CD4-positive, alpha-beta T cell (primary cell): Measurements from ENCODE around the gene SRPRB. TPM values are rescaled to one million over a fixed set of nuclear protein-coding genes. Genes with fewer than 3 reads are reported as not detected.
A peak's percentile ranks its signal among the peaks of the same experiment; 100 is the strongest.

Experiments used
- ATAC-seq: fragments of 200-7000 bp; cut with Tn5 transposase; one replicate; pipeline ENCODE4 v1.10.0; 2022; ENCODE audit warnings: mild to moderate bottlenecking; ENCODE audit not compliant: poor library complexity
- CTCF ChIA-PET: fragments of 350-600 bp; sonication (Branson Sonifier 250); formaldehyde crosslinking; loops from one replicate; lab custom pipeline; 2021; ENCODE audit warnings: antibody characterized with exemption, inconsistent platforms; lab: Charles Lee
- POLR2A ChIA-PET: fragments of 350-600 bp; sonication (Branson Sonifier 250); formaldehyde crosslinking; loops from one replicate; lab custom pipeline; 2021; ENCODE audit warnings: antibody characterized with exemption, inconsistent platforms; lab: Charles Lee
- DNase-seq, 14 experiments: peaks; one replicate each; pipeline ENCODE4 v3.0.0-alpha.2; 2013 to 2020; ENCODE audit warnings: mixed read lengths in 2 of 14
- H3K27ac ChIP-seq, 2 donors: one replicate each; pipeline versions ENCODE4 v1.5.1 to v1.7.0; 2013; ENCODE audit warnings: low read length in 2 of 2, low read depth in 1 of 2, mild to moderate bottlenecking in 1 of 2
- H3K27me3 ChIP-seq, 2 experiments: 1 replicate in 1 of 2; 2 replicates in 1 of 2; pipeline versions ENCODE4 v1.6.1 to v1.7.0; 2013; ENCODE audit warnings: low read length in 2 of 2, control low read depth in 1 of 2, mild to moderate bottlenecking in 1 of 2, moderate library complexity in 1 of 2; ENCODE audit not compliant: insufficient read depth in 2 of 2, control insufficient read depth in 1 of 2
- H3K36me3 ChIP-seq: one replicate; pipeline ENCODE4 v1.6.1; 2013; ENCODE audit warnings: low read length, control low read depth; ENCODE audit not compliant: insufficient read depth
- H3K4me1 ChIP-seq: one replicate; pipeline ENCODE4 v1.6.1; 2013; ENCODE audit warnings: low read length, control low read depth; ENCODE audit not compliant: insufficient read depth
- H3K4me3 ChIP-seq: one replicate; pipeline ENCODE4 v1.5.1; 2013; ENCODE audit warnings: mild to moderate bottlenecking, low read length, moderate library complexity
- H3K9me3 ChIP-seq, 2 experiments: 1 replicate in 1 of 2; 2 replicates in 1 of 2; pipeline versions ENCODE4 v1.6.1 to v1.7.0; 2013; ENCODE audit warnings: low read length in 2 of 2, mild to moderate bottlenecking in 2 of 2, control low read depth in 1 of 2, moderate library complexity in 1 of 2; ENCODE audit not compliant: control insufficient read depth in 1 of 2, insufficient read depth in 1 of 2
- H3K27ac Mint-ChIP-seq: one replicate; pipeline ENCODE4 v1.8.0; 2020; ENCODE audit warnings: mixed read lengths
- H3K27me3 Mint-ChIP-seq: one replicate; pipeline ENCODE4 v1.8.0; 2021; ENCODE audit warnings: mixed read lengths
- H3K36me3 Mint-ChIP-seq: one replicate; pipeline ENCODE4 v1.8.0; 2021; ENCODE audit warnings: low read depth, mixed read lengths
- H3K4me1 Mint-ChIP-seq: one replicate; pipeline ENCODE4 v1.8.0; 2021; ENCODE audit warnings: low read depth, mixed read lengths
- H3K4me3 Mint-ChIP-seq: one replicate; pipeline ENCODE4 v1.8.0; 2020; ENCODE audit warnings: mild to moderate bottlenecking, mixed read lengths
- H3K9me3 Mint-ChIP-seq: one replicate; pipeline ENCODE4 v1.8.0; 2020; ENCODE audit warnings: mixed read lengths
- CTCF ChIP-seq: fragments of 200-600 bp; IDR thresholded peaks from one replicate; pipeline ENCODE4 v1.8.0; 2022; ENCODE audit warnings: antibody characterized with exemption, mild to moderate bottlenecking
- intact Hi-C, 2 experiments: fragments of 100-400 bp; cut with DNase I in 1 of 2; cut with micrococcal nuclease in 1 of 2; formaldehyde crosslinking; loops; one replicate each; pipeline versions ENCODE4 v1.15.1 to v1.9.0; 2023 to 2025; cut with DNase I, micrococcal nuclease
- total RNA-seq, 174 experiments: library from RNA in 2 of 174; stranded (reverse) in 2 of 174; gene quantifications; one replicate each; pipeline ENCODE4 v1.2.3 and lab custom pipeline; 2021 to 2026

Gene SRPRB
- total RNA-seq, 2 experiments from 2014 or later, result 19.1 to 19.9 TPM

- H3K27ac Mint-ChIP-seq, result peak overlapping the region; percentile 94
- intact Hi-C loops, result loop anchor here (1.0 to 10.0 kb wide), 6 partner anchors 143 to 439 kb away; no protein-coding TSS in a partner anchor
- peaks cover under 1% of the 10 kb centered on the region for H3K27me3 Mint-ChIP-seq
- Histone ChIP-seq H3K4me3 (peak overlapping the region; percentile 92), H3K27me3 (no peaks in the 10 kb centered on the region), H3K36me3 (peaks cover 24% of the 10 kb centered on the region), H3K4me1 (peaks cover 16% of the 10 kb centered on the region), H3K9me3 (no peaks in the 10 kb centered on the region), H3K27ac (peak overlapping the region; percentile 2 to 15)
- no peak for TF ChIP-seq CTCF
- CTCF ChIA-PET, result no interaction called here
- ATAC-seq (no peak), DNase-seq (no peak)
- peak overlapping the region; percentile 97 for H3K4me3 Mint-ChIP-seq
- peaks cover 36% of the 10 kb centered on the region for H3K4me1 Mint-ChIP-seq
- H3K36me3 Mint-ChIP-seq, result peaks cover 42% of the 10 kb centered on the region
- no peaks in the 10 kb centered on the region for H3K9me3 Mint-ChIP-seq
- POLR2A ChIA-PET, result interaction anchor here (1.1 to 2.3 kb wide), 2 partner anchors 143 to 232 kb away, joined by 3 to 7 read pairs; partner anchors contain the start of genes CDV3 and TOPBP1
Measured at GRCh38 chr3:133805384-133805701, 272 bp upstream of the SRPRB start.

- POLR2A ChIA-PET, result no interaction called here
- H3K9me3 Mint-ChIP-seq, result no peaks in the 10 kb centered on the region
- no peak for ATAC-seq
Measured at GRCh38 chr3:133812872-133813271, 7.3 kb downstream of the SRPRB start.

GRCh38 chr3:133815386-133815785 is 9.8 kb downstream of the SRPRB start:
- peaks cover 85% of the 10 kb centered on the region for H3K36me3 Mint-ChIP-seq
- POLR2A ChIA-PET, result no interaction called here
- ATAC-seq, result no peak

More at GRCh38 chr3:133812872-133813271, 7.3 kb downstream of the SRPRB start:
- intact Hi-C loops, result loop anchor here in 1 of 2 experiments (10.0 kb wide), 2 partner anchors 318 to 662 kb away; no protein-coding TSS in a partner anchor
- Mint-ChIP-seq H3K4me1 (peaks cover 39% of the 10 kb centered on the region), H3K27ac (no peak overlapping the region), H3K4me3 (no peak overlapping the region), H3K36me3 (peaks cover 85% of the 10 kb centered on the region), H3K27me3 (no peaks in the 10 kb centered on the region)
- CTCF ChIA-PET, result no interaction called here
- Histone ChIP-seq H3K4me1 (no peaks in the 10 kb centered on the region), H3K27ac (no peak overlapping the region), H3K36me3 (peaks cover 78% of the 10 kb centered on the region), H3K9me3 (no peaks in the 10 kb centered on the region), H3K4me3 (no peak overlapping the region), H3K27me3 (no peaks in the 10 kb centered on the region)
- DNase-seq, result no peak
- TF ChIP-seq CTCF, result no peak

More at GRCh38 chr3:133815386-133815785, 9.8 kb downstream of the SRPRB start:
- no peak for TF ChIP-seq CTCF
- intact Hi-C loops, result loop anchor here (5.0 to 10.0 kb wide), 4 partner anchors 321 to 1088 kb away; no protein-coding TSS in a partner anchor
- Mint-ChIP-seq H3K4me1 (peaks cover 32% of the 10 kb centered on the region), H3K9me3 (no peaks in the 10 kb centered on the region), H3K27me3 (no peaks in the 10 kb centered on the region), H3K4me3 (no peak overlapping the region), H3K27ac (no peak overlapping the region)
- DNase-seq, result no peak
- CTCF ChIA-PET, result no interaction called here
- Histone ChIP-seq H3K36me3 (peaks cover 76% of the 10 kb centered on the region), H3K27ac (no peak overlapping the region), H3K27me3 (no peaks in the 10 kb centered on the region), H3K9me3 (no peaks in the 10 kb centered on the region), H3K4me3 (no peak overlapping the region), H3K4me1 (no peaks in the 10 kb centered on the region)
